ENCODE results near the gene SMARCB1.
A peak's percentile ranks its signal among the peaks of the same experiment; 100 is the strongest.

Gene SMARCB1

GRCh38 chr22:23833017-23833751 is 46.4 kb downstream of the SMARCB1 start:
- no peak for DNase-seq

GRCh38 chr22:23833911-23834317 is 47.1 kb downstream of the SMARCB1 start:
- no peak for DNase-seq

GRCh38 chr22:23834406-23834792 is 47.6 kb downstream of the SMARCB1 start:
- no peak for DNase-seq

- no peak for DNase-seq
Observed at GRCh38 chr22:23834793-23835483, 48.2 kb downstream of the SMARCB1 start.

GRCh38 chr22:23835484-23836144 is 48.8 kb downstream of the SMARCB1 start:
- DNase-seq = no peak

GRCh38 chr22:23836281-23836680 is 49.5 kb downstream of the SMARCB1 start:
- no peak for DNase-seq

GRCh38 chr22:23836692-23837495 is 50.1 kb downstream of the SMARCB1 start:
- DNase-seq = no peak

GRCh38 chr22:23837496-23837859 is 50.7 kb downstream of the SMARCB1 start:
- DNase-seq = no peak

- no peak for DNase-seq
Observed at GRCh38 chr22:23837911-23838680, 51.3 kb downstream of the SMARCB1 start.

- DNase-seq = peak; percentile 94
Observed at GRCh38 chr22:23838681-23839468, 52.1 kb downstream of the SMARCB1 start, which contains the start of gene DERL3. Gene DERL3, minus strand, starts transcription at chr22:23839006. Its CDS starts 19 bp downstream, at chr22:23838987.

GRCh38 chr22:23840026-23840425 is 53.3 kb downstream of the SMARCB1 start:
- no peak for DNase-seq

- DNase-seq = no peak
Observed at GRCh38 chr22:23841292-23841691, 54.5 kb downstream of the SMARCB1 start.

GRCh38 chr22:23841736-23842445 is 55.1 kb downstream of the SMARCB1 start:
- no peak for DNase-seq

- no peak for DNase-seq
Observed at GRCh38 chr22:23842599-23842998, 55.8 kb downstream of the SMARCB1 start.

GRCh38 chr22:23844739-23845202 is 58.0 kb downstream of the SMARCB1 start:
- no peak for DNase-seq

GRCh38 chr22:23845265-23846080 is 58.7 kb downstream of the SMARCB1 start:
- no peak for DNase-seq

GRCh38 chr22:23846081-23846469 is 59.3 kb downstream of the SMARCB1 start:
- no peak for DNase-seq

- DNase-seq = no peak
Observed at GRCh38 chr22:23847310-23847920, 60.6 kb downstream of the SMARCB1 start.

All from NCI-H1417 treated with DMSO at 0.1 percent for 48 hours (cell line).